HG03565 (cell line): Measurements from ENCODE around the gene ZNF281.
A peak's percentile ranks its signal among the peaks of the same experiment; 100 is the strongest.
"Not testable (repeated sequence)": the region's sequence is repeated elsewhere in the genome, so short reads cannot be mapped to it uniquely, and the experiment has no call there.

ENCODE experiments used
- ATAC-seq: cut with Tn5 transposase; IDR thresholded peaks from one replicate; pipeline ENCODE4 v1.9.1; 2021; ENCODE audit warnings: mild to moderate bottlenecking, moderate library complexity; ENCODE audit not compliant: unreplicated experiment

The ZNF281 gene, protein sequence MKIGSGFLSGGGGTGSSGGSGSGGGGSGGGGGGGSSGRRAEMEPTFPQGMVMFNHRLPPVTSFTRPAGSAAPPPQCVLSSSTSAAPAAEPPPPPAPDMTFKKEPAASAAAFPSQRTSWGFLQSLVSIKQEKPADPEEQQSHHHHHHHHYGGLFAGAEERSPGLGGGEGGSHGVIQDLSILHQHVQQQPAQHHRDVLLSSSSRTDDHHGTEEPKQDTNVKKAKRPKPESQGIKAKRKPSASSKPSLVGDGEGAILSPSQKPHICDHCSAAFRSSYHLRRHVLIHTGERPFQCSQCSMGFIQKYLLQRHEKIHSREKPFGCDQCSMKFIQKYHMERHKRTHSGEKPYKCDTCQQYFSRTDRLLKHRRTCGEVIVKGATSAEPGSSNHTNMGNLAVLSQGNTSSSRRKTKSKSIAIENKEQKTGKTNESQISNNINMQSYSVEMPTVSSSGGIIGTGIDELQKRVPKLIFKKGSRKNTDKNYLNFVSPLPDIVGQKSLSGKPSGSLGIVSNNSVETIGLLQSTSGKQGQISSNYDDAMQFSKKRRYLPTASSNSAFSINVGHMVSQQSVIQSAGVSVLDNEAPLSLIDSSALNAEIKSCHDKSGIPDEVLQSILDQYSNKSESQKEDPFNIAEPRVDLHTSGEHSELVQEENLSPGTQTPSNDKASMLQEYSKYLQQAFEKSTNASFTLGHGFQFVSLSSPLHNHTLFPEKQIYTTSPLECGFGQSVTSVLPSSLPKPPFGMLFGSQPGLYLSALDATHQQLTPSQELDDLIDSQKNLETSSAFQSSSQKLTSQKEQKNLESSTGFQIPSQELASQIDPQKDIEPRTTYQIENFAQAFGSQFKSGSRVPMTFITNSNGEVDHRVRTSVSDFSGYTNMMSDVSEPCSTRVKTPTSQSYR

DNA sequence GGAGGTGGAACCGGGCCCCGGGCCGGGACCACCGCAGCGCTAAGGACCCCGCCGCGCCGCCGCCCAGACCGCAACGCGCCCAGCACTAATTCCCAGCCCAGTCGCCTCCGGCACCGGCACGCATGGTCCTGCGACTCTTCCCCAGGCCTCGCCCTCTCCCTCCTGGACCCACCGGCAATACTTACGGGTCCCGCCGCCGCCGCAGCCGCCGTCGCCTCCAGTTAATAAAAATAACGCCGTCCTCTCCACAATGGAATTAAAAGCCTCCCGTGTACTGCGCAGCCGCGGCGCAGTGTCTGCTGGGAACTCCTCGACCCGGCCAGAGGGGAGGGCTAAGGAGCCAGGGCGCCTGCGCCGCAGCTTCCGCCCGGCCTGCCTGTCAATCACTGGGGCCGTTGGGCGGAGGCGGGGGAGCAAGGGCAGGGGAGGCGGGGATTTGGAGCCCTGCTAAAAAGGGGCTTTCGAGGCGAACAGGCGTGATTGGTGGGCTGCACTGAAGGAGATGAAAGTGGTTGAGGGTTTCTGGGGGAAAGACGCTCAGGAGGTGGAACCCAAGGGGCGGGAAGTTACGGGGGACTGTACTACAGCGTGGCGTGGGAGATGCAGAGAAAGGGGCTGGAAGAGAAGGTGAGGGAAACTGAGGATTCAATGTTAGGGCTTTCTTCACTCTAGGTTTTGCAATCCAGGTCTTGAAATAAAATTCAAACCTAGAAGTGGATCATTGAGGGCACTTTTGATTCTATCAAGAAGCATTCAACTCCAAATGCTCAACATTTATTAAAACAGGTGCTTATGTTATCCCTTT, at the start of gene ZNF281:
ZNF281 (minus strand) TSS at position 276 of the 805 bp plus-strand sequence. CDS start 331 bp downstream, outside the sequence.
- peak; percentile 91 for ATAC-seq

DNA sequence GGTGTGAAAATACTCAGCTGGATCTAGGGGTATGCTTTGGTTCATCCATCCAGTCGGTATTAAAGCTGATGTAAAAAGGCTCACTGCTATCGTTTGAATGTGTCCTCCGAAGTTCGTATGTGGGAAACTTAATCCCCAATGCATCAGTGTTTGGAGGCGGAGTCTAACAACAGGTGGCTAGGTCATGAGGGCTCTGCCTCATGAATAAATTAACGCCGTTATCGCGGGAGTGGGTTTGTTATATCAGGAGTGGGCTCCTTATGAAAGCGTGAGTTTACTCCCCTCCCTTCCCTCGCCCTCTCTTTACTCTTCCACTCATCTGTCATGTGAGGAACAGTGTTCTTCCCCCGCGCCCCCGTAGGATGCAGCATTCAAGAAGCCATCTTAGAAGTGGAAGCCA, 48.9 kb upstream of the ZNF281 start:
- no peak for ATAC-seq

DNA sequence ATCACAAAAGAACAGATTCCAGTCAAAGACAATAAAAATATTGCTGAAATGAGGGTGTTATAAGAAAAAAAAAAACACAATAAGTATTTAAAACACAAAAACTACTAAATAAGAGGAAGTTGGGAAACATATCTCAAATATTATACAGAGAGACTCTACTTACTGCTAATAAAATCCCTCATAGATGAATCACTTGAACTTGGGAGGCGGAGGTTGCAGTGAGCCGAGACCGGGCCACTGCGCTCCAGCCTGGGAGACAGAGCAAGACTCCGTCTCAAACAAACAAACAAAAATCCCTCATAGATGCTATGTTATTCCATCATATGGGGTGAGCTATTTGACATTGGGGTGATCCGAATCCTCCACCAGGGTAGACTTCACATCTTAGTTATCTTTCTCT, 48.0 kb upstream of the ZNF281 start:
- ATAC-seq, result no peak

DNA sequence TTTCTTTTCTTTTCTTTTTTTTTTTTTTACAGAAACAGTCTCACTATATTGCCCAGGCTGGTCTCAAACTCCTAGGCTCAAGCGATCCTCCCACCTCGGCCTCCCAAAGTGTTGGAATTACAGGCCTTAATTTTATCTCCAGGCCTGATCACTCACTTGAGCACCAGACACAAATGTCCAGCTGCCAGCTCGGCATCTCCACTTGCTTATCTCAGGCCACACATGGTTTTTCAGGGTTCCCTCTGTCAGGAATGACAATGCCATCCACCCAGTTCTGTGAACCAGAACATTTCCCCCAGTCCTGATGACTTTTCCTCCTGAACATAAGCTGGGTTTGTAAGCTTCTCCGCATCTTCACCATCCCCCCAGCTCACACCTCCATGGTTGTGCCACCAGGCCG, 44.6 kb upstream of the ZNF281 start:
- ATAC-seq, result no peak

DNA sequence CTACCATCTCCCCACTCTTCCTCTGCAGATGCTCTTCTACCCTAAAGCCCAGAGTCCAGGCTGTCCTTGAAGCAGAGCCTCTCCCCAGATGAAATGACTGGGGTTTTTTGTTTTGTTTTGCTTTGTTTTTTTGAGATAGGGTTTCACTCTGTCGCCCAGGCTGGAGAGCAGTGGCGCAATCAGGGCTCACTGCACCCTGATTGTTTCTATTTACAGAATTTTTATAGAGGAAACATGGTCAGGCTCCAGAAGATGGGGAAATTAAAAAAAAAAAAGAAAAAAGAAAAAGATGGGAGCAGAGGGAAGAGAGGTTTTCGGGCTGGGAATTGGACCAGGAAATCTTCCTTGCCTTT, 43.7 kb upstream of the ZNF281 start:
- ATAC-seq, result no peak

DNA sequence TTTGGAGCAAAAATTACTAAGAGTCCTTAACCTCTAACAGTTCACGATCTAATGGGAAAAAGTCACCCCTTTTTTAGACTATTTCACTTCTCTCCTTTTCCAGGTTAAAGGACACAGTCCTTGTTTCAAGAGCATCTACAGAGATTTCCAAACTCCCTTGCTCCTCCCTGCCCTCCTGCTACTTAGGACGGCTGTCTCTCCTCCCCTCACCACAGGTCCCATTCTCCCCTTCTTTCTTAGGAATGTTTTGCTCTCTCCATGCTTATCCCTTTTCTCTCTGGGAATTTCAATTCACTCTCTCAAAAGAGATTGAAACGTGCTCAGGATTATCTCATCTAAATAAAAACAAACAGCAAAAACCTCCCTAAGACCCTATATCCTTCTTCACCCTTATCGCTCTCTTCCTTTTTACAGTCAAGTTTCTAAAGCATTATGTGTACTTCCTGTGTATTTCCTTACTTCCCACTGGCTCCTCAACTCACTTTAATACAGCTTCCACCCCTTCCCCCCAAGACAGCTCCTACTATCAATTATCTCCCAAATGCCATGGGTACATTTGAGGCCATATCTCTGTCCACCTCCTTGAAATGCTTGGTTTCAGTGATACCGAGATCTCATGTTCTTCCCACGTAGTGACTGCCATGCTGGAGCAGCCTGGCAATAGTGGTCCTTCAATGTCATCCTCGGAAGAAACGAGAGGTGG, 43.2 kb upstream of the ZNF281 start:
- ATAC-seq, result no peak

DNA sequence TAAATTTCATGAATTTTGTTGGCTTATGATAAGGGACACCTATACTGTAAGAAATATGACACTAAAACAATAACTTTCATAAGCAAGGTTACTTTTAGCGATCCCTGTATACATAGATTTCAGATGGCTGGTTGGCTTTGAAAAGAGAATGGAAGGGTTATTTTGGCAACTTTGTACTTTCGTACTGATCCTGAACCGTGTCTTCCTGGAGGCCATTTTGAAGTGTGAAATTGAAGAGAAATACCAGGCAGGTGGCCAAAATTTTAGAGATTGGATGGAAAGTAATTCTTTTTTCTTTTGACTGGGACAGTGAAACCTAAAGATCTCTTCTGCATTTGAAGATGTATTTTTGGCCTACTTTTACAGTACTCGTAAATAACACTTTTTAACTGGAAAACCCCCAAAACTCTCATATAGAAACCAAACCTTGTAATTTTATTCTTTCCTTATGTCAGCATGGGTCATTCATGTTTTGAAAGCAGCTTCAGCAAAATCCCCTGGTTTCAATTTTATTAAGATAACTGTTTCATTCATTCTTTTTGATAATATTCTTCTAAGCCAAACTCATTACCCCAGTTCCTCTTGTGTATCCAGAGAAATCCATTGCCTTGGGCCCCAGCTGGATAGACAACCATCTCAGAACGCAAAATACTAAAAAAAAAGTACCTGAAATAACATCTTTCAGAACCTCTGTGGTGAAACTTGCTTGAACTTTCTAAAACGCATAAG, 38.4 kb upstream of the ZNF281 start:
- ATAC-seq, result peak; percentile 94

DNA sequence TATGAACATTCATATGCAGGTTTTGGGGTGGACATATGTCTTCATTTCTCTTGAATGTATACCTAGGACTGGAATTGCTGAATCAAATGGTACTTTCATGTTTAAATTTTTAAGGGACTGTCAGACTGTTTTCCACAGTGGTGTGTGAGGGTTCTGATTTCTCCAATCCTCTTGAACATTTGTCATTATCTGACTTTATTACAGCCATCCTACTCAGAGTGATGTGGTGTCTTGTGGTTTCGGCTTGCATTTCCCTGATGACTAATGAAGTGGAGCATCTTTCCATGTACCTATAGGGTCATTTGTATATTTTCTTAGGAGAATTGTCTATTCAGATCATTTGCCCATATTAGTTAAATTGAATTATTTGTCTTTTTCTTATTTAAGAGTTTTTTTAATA, 35.4 kb upstream of the ZNF281 start:
- no peak for ATAC-seq

DNA sequence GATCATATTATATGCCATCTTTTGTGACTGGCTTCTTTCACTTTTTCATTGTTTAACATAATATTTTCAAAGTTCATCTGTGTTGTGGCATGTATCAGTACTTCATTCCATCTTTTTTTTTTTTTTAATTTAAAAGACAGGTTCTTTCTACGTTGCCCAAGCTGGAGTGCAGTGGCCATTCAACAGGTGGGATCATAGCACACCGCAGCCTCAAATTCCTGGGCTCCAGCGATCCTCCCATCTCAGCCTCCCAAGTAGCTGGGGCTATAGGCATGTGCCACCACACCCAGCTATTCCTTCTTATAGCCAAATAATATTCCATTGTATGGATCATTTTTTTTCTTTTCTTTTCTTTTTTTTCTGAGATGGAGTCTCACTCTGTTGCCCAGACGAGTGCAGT, 34.6 kb upstream of the ZNF281 start:
- ATAC-seq, result no peak

DNA sequence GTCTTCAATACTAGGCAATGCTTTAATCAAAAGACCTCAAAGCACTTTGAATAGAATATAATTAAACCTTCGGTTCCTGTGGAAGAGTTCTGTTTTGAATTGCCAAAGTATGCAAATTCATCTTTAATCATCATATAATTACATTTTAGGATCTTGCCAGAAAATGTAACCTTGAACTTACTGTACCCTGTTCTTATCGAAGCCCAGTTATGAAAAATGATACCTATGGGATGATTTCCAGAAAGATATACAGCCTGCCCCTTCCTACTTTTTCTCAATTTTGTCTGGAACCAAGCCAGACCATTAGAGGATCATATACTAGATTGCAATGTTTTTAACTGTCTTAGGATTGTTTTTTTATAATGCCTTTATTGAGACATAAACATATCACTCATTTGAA, 34.0 kb upstream of the ZNF281 start:
- no peak for ATAC-seq

DNA sequence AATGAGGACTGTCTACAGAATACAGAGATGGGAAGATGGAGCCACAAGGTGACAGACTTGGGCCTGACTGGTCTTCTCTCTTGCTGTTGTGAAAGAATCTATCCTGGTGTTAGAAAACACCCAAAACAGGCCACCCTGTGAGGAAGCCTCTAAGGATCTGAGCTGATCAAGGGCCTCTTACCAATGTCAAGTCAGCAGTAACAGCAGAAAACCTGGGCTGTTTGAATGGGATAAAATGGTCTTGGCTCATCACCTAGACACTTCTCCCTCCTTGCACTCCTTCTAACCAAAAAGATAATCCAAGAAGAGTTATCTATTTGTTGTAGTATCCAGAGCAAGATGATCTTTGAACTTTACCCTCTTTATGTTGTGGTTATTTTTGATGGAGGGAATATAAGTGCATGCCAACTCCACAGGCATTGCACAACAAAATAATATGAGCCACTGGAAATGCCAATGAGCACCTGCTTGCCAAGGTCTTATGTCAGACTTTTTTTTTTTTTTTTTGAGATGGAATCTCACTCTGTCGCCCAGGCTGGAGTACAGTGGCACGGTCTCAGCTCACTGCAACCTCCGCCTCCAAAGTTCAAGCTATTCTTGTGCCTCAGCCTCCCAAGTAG, 32.8 kb upstream of the ZNF281 start:
- no peak for ATAC-seq

DNA sequence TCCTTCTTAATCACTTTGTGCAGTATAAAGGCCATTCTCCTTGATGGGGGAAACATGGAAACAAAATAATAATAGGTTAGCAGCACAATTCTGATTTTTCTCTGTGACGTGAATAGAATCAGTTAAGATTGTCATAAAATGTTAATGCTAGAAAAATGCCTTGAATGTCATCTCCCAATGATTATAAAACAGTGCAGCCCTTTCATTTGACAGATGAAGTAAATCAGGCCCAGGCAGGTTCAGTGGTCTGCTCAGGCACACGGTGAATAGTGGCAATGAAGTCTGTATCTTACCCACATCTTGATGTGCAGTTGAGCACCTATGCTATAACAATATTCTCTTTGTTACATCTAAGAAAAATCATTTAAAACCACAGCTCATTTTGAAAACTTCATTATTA, 32.2 kb upstream of the ZNF281 start:
- ATAC-seq, result no peak

DNA sequence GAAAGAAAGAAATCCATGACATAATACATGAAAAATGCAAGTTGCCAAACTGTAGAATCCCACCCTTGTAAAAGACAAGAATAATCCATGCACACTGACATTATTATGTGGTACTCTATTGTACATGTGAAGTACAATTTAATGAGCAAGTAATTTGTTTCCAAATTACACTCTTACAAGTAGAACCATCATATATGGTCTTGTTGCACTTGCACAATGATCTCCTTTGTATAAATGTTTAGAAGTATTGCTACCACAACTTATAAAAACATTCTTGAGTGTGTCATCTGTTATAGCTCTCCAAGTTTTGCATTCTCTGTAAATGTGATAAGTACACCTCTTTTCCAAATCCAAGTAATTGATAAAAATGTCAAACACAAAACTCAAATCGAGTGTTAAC, 29.1 kb upstream of the ZNF281 start:
- no peak for ATAC-seq

DNA sequence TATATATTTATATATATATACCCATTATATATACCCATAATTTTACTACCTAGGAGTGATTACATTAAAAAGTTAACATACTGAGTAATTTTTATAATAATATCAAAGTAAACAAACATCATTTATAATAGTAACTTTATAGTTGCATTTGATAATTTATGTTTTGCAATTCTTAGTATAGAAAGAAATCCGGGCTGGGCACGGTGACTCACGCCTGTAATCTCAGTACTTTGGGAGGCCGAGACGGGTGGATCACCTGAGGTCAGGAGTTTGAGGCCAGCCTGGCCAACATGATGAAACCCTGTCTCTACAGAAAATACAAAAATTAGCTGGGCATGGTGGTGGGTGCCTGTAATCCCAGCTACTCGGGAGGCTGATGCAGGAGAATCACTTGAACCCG, 28.6 kb upstream of the ZNF281 start:
- ATAC-seq, result not testable (repeated sequence)

DNA sequence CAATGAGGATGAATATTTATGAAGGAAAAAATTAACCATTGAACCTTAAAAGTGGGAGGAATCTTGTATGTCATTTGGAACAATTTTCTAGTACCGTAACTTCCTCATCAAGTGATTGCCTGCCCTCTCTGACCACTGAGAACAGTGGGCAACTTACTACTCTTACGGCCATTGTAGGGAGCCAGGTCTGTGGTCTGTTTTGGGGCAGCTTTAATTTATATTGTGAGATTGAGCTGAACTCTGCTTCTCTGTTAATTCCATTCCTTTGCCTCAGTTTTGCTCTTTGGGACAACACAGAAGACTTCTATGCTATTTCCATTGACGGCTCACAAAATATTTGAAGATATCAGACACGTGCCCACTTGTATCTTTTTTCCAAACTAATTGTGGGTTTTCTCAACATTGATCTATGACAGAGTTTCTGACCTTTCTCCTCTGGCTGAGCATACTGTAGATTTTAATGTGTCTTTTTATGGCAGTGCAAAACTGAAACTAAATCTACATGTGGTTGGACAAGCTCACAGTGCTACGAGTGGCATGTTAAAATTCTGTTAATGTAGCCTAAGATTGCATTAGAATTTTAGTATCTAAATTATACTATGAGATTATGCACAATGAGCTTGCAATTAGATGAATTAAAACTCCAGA, 27.8 kb upstream of the ZNF281 start:
- ATAC-seq, result peak; percentile 82

DNA sequence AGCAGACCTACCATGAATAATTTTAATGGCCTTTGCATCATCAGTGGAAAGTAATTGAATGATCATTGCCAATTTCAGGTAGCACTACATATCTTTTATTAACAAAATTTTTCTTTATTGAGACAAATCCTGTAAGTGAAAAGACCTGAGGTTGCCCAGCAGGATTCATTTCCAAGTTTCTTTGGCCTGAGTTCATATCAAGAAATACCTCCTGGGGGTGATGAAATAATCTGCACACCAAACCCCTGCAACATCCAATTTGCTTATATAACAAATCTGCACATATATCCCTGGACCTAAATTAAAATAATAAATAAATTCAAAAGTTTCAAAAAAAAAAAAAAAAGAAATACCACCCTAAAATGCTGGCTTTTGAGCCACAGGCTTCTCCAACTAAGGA, 27.3 kb upstream of the ZNF281 start:
- no peak for ATAC-seq

DNA sequence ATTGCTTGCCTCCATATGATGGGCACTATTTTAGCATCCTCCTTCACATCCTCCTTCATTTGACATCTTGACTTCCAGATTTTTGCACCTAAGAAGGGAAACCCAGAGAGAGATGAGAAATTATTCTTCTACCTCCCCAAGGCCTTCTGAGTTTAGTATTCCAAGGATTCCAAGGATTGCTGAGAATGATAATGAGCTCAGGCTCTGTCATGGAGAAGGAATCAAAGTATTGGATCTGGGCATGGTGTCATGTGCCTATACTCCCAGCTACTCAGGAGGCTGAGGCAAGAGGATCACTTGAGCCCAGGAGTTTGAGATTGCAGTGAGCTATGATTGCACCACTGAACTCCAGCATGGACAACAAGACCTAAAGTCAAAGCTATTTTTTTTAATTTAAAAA, 26.6 kb upstream of the ZNF281 start:
- ATAC-seq, result no peak

DNA sequence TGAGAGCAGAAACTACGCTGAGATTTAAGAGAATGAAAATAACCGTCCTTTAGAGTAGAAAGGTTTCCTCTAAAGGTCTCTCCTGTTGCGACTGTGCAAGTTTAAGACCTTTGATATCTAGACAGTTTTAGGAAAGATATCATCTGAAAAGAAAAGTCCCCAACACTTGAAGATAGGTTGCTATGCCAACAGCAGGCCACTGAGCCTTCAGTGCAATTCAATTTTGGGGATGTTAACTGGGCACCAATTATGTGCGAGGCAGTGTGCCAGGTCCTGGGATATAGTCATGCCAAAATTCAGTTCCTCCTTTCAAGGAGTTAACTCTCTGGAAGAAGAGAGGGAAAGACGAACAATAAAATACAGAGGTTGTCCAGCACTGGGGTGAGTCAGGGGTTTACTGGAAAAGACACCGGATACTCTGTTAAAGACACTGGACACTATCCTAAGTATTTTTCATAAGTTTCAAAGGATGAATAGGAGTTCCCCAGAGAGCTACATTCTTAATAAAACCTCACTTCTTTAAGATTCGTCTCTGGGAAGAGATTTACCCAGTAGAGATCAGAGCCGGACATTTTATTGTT, 25.5 kb upstream of the ZNF281 start:
- no peak for ATAC-seq

DNA sequence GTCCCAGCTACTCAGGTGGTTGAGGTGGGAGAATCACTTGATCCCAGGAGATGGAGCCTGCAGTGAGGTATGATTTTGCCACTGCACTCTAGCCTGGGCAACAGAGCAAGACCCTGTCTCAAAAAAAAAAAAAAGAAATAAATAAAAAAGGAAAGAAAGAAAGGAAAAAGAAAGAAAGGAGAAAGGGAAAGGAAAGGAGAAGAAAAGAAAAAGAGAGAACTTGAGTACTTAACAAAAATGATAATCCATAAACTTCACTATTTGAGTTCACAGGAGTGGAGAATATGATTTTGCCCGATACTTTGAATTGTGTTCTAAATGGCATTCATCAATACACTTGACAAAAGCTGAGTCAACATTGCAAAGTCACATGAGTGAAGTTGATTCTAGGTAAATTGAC, 23.8 kb upstream of the ZNF281 start:
- ATAC-seq, result no peak
